NCI-H524 treated with DMSO at 0.1 percent for 48 hours (cell line): ENCODE measurements around the gene NLGN1.

Source experiments
- DNase-seq: peaks from one replicate; lab custom pipeline; 2025; lab: John Stamatoyannopoulos, UW

The NLGN1 gene

GRCh38 chr3:174335324-174335723 lies 937.8 kb downstream of the NLGN1 start:
- DNase-seq: no peak

GRCh38 chr3:174335910-174336309 lies 938.4 kb downstream of the NLGN1 start:
- DNase-seq: no peak
